Measurements from ENCODE around the gene CLTC. TPM values are rescaled to one million over a fixed set of nuclear protein-coding genes. Genes with fewer than 3 reads are reported as not detected.

CLTC gene
- total and polyA plus RNA-seq, 2 of the 4 experiments (the other 2 are of a cell fraction): 181 to 641 TPM

GRCh38 chr17:59733697-59734096 is 114.0 kb downstream of the CLTC start:
- no CpG with 5 or more reads among the region's 2 CpGs for WGBS, 2 experiments (ENCODE audit: extremely low coverage in 2 of 2, insufficient read length in 1 of 2)
- no peak overlapping the region for H2BK120ac ChIP-seq (ENCODE audit: low read depth, low read length)
- TF ChIP-seq, protein P1, sequence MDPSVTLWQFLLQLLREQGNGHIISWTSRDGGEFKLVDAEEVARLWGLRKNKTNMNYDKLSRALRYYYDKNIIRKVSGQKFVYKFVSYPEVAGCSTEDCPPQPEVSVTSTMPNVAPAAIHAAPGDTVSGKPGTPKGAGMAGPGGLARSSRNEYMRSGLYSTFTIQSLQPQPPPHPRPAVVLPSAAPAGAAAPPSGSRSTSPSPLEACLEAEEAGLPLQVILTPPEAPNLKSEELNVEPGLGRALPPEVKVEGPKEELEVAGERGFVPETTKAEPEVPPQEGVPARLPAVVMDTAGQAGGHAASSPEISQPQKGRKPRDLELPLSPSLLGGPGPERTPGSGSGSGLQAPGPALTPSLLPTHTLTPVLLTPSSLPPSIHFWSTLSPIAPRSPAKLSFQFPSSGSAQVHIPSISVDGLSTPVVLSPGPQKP (IDR thresholded peaks at IDR 0.05; ENCODE audit: borderline replicate concordance, low read depth, low read length): no peak
- TF ChIP-seq RFX5 (IDR thresholded peaks at IDR 0.05; ENCODE audit: low read depth, low read length) (no peak), CEBPB (IDR thresholded peaks at IDR 0.05; ENCODE audit: low read depth, low read length) (no peak), RCOR1 (IDR thresholded peaks at IDR 0.05; ENCODE audit: insufficient replicate concordance, low read length) (no peak), NFE2L2 (IDR thresholded peaks at IDR 0.05; ENCODE audit: low read depth, low read length) (no peak), BHLHE40 (IDR thresholded peaks at IDR 0.05; ENCODE audit: low read depth, low read length) (no peak), POLR2A (IDR thresholded peaks at IDR 0.05; ENCODE audit: low read depth, low read length) (no peak), FOS (IDR thresholded peaks at IDR 0.05; ENCODE audit: low read depth, low read length) (no peak), MAFK (IDR thresholded peaks at IDR 0.05; ENCODE audit: low read depth, low read length) (no peak), USF2 (IDR thresholded peaks at IDR 0.05; ENCODE audit: low read depth, low read length) (no peak), RAD21 (IDR thresholded peaks at IDR 0.05; ENCODE audit: low read length) (no peak)

More at GRCh38 chr17:59733697-59734096, 114.0 kb downstream of the CLTC start:
- DNase-seq: no peak
- Histone ChIP-seq H2BK15ac (ENCODE audit: low read depth, low read length) (no peak overlapping the region), H2AFZ (replicated peaks; ENCODE audit: low read length, poor library complexity) (no peak overlapping the region), H3K4ac (ENCODE audit: low read depth, low read length) (no peak overlapping the region), H2AK9ac (replicated peaks; ENCODE audit: low read depth, low read length, poor library complexity) (no peak overlapping the region), H2BK20ac (ENCODE audit: low read depth, low read length) (no peak overlapping the region), H3K9me1 (ENCODE audit: insufficient read depth, low read length) (peaks cover 2% of the 10 kb centered on the region; the same call in 1 of the 2 replicates), H3K56ac (ENCODE audit: extremely low read depth, insufficient read depth, low read length) (no peak overlapping the region), H2BK5ac (ENCODE audit: low read depth, low read length, poor library complexity, severe bottlenecking) (no peak overlapping the region), H3K23ac (ENCODE audit: low read depth, low read length) (no peak overlapping the region), H3K9me3 (ENCODE audit: control insufficient read depth, insufficient read depth, low read length) (no peaks in the 10 kb centered on the region), H4K8ac (ENCODE audit: low read depth in 2 of 2, low read length in 2 of 2) (no peak overlapping the region), H3K27me3 (ENCODE audit: control insufficient read depth, insufficient read depth, low read length) (no peaks in the 10 kb centered on the region), H4K20me1 (ENCODE audit: insufficient read depth, low read length) (no peaks in the 10 kb centered on the region), H3K4me2 (ENCODE audit: low read depth, low read length) (no peak overlapping the region), H3K27ac (ENCODE audit: insufficient read depth, low read length) (no peak overlapping the region), H2AK5ac (ENCODE audit: low read depth, low read length) (no peak overlapping the region), H3K79me1 (ENCODE audit: low read depth in 1 of 2, low read length in 2 of 2) (peaks cover 12 to 48% of the 10 kb centered on the region in 2 experiments), H3K36me3 (ENCODE audit: control insufficient read depth, insufficient read depth, low read length) (peaks cover 3% of the 10 kb centered on the region), H3K18ac (ENCODE audit: low read depth, low read length) (no peak overlapping the region), H3K4me1 (ENCODE audit: control insufficient read depth, insufficient read depth, low read length) (no peaks in the 10 kb centered on the region; the same call in 1 of the 2 replicates), H4K5ac (ENCODE audit: low read depth, low read length) (no peak overlapping the region), H3K9ac (ENCODE audit: low read depth, low read length) (no peak overlapping the region), H3K4me3 (ENCODE audit: insufficient read depth, low read depth, low read length) (no peak overlapping the region), H3K14ac (replicated peaks; ENCODE audit: low read depth, low read length) (no peak overlapping the region), H4K91ac (ENCODE audit: insufficient read depth, low read depth, low read length) (no peak overlapping the region)
- in situ Hi-C loops (cut with MboI; ENCODE audit: low sequenced_read_pairs) (no loop called here), dilution Hi-C loops (cut with HindIII; ENCODE audit: low sequenced_read_pairs, unreplicated experiment) (no loop called here), intact Hi-C loops (cut with micrococcal nuclease) (no loop called here)
- ATAC-seq (ENCODE audit: low read depth): no peak
- POLR2A ChIA-PET (ENCODE audit: unreplicated experiment): no interaction called here
- no TSS peak for BruUV-seq (replicated peaks)
- CTCF ChIA-PET: no interaction called here
